ENCODE measurements around the gene CCDC138. TPM values are rescaled to one million over a fixed set of nuclear protein-coding genes. Genes with fewer than 3 reads are reported as not detected.
A peak's percentile ranks its signal among the peaks of the same experiment; 100 is the strongest.

The CCDC138 gene
- total RNA-seq, 1 experiment from 2014 or later, result 9.7 TPM

- no peak for DNase-seq (ENCODE audit: low read depth)
Observed at GRCh38 chr2:108919571-108920373, 133.2 kb downstream of the CCDC138 start.

GRCh38 chr2:108920686-108921085 is 134.1 kb downstream of the CCDC138 start:
- no peak for DNase-seq (ENCODE audit: low read depth)

- no peak for DNase-seq (ENCODE audit: low read depth)
Observed at GRCh38 chr2:108921096-108922030, 134.8 kb downstream of the CCDC138 start.

GRCh38 chr2:108922141-108922915 is 135.8 kb downstream of the CCDC138 start:
- peak; percentile 67 for DNase-seq (ENCODE audit: low read depth)

GRCh38 chr2:108923019-108923700 is 136.6 kb downstream of the CCDC138 start:
- no peak for DNase-seq (ENCODE audit: low read depth)

GRCh38 chr2:108923736-108924579 is 137.4 kb downstream of the CCDC138 start:
- no peak for DNase-seq (ENCODE audit: low read depth)

- DNase-seq (ENCODE audit: low read depth), result no peak
Observed at GRCh38 chr2:108924580-108925251, 138.1 kb downstream of the CCDC138 start.

GRCh38 chr2:108925286-108925685 is 138.7 kb downstream of the CCDC138 start:
- no peak for DNase-seq (ENCODE audit: low read depth)

- DNase-seq (ENCODE audit: low read depth), result no peak
Observed at GRCh38 chr2:108925735-108926134, 139.2 kb downstream of the CCDC138 start.

Other genes with a start within 250 kb of the CCDC138 start
- gene RANBP2, start 67.3 kb upstream of the CCDC138 start, total RNA-seq (2014; rRNA removed; shearing (Covaris generic)), result 23.2 and 33.1 TPM in 2 replicates
- gene EDAR, start 202.4 kb downstream of the CCDC138 start, total RNA-seq (2014; rRNA removed; shearing (Covaris generic)), result not detected in 2 replicates

Data from M059J (cell line).